Esophagus muscularis mucosa (tissue), 4 donors: ENCODE measurements around the gene SOX15. TPM values are rescaled to one million over a fixed set of nuclear protein-coding genes. Genes with fewer than 3 reads are reported as not detected.

Experiments
- DNase-seq: peaks from one replicate; pipeline ENCODE4 v3.0.0-alpha.2; 2017; ENCODE audit errors: extremely low spot score
- H3K27ac ChIP-seq, 4 donors: fragments of 200-600 bp; sonication (generic); replicated peaks in 1 of 4; 1 replicate in 3 of 4; 2 replicates in 1 of 4; pipeline ENCODE4 v1.5.1; 2016 to 2019; ENCODE audit warnings: mild to moderate bottlenecking in 1 of 4
- H3K27me3 ChIP-seq, 4 donors: fragments of 200-600 bp; sonication (generic); one replicate each; pipeline versions ENCODE4 v1.5.1 to v1.6.0; 2016 to 2019
- H3K36me3 ChIP-seq, 4 donors: fragments of 200-600 bp; sonication (generic); one replicate each; pipeline ENCODE4 v1.5.1; 2016 to 2019
- H3K4me1 ChIP-seq, 4 donors: fragments of 200-600 bp; sonication (generic); one replicate each; pipeline ENCODE4 v1.5.1; 2016 to 2019
- H3K4me3 ChIP-seq, 4 donors: fragments of 200-600 bp; sonication (generic); 1 replicate in 2 of 4; 2 replicates in 2 of 4; pipeline ENCODE4 v1.5.1; 2016 to 2019; ENCODE audit warnings: mild to moderate bottlenecking in 4 of 4, moderate library complexity in 1 of 4
- H3K9me3 ChIP-seq, 4 donors: fragments of 200-600 bp; sonication (generic); 1 replicate in 3 of 4; 2 replicates in 1 of 4; pipeline ENCODE4 v1.5.1; 2016 to 2019
- CTCF ChIP-seq, 3 experiments: fragments of 200-600 bp in 2 of 3; fragments of 450-650 bp in 1 of 3; sonication (generic) in 2 of 3; IDR thresholded peaks; one replicate each; pipeline ENCODE4 v1.5.1; 2017 to 2019; ENCODE audit warnings: antibody characterized with exemption in 3 of 3, mild to moderate bottlenecking in 2 of 3, moderate library complexity in 1 of 3
- EP300 ChIP-seq: sonication (generic); formaldehyde crosslinking; IDR thresholded peaks from one replicate; pipeline ENCODE4 v1.6.1; 2017; ENCODE audit warnings: antibody characterized with exemption
- POLR2A ChIP-seq: fragments of 450-650 bp; IDR thresholded peaks from one replicate; pipeline ENCODE4 v1.6.1; 2017; ENCODE audit warnings: antibody characterized with exemption, moderate library complexity, mild to moderate bottlenecking, low read depth
- POLR2AphosphoS5 ChIP-seq, 2 donors: sonication (generic); formaldehyde crosslinking; IDR thresholded peaks; one replicate each; pipeline ENCODE4 v1.6.1; 2017; ENCODE audit warnings: antibody characterized with exemption in 2 of 2
- WGBS: methylation state at CpG from one replicate; pipeline ENCODE4 v1.1.5; 2018; 5-methylcytosine and 5-hydroxymethylcytosine counted together
- intact Hi-C: fragments of 100-400 bp; cut with DNase I; formaldehyde crosslinking; loops from one replicate; pipeline ENCODE4 v1.15.1; 2023
- small RNA-seq, 3 donors: library from RNA; depleted of rRNA; stranded (forward); fragments of <200 nt; gene quantifications; one replicate each; pipeline ENCODE3, GENCODE V24; 2016
- total RNA-seq, 4 donors: library from RNA; depleted of rRNA; stranded (reverse); fragments of >200 nt; gene quantifications; one replicate each; pipeline versions ENCODE4 v1.1.0 to v1.2.1, GENCODE V29; 2016

Gene SOX15
- total RNA-seq, 4 donors from 2014 or later: 2.9 to 14.6 (median 10.9) TPM

GRCh38 chr17:7548585-7549400, 41.1 kb downstream of the SOX15 start, which contains the start of gene TNFSF12:
Gene TNFSF12 (plus strand): TSS chr17:7549058. CDS start chr17:7549154, 96 bp downstream.
- Histone ChIP-seq H3K4me3 (peak within 1 kb of the TSS; percentile 81 to 93 (median 82)), H3K36me3 (peaks cover 3 to 24% (median 14%) of the 10 kb centered on the region in 4 donors), H3K4me1 (peaks cover 25 to 36% (median 28%) of the 10 kb centered on the region in 4 donors), H3K27me3 (no peaks in the 10 kb centered on the region), H3K9me3 (no peaks in the 10 kb centered on the region), H3K27ac (peak within 1 kb of the TSS; percentile 93 to 96 (median 94))
- TF ChIP-seq CTCF (IDR thresholded peaks at IDR 0.05) (peak in 2 of 3 experiments; percentile 22 to 37), POLR2A (no peak), POLR2AphosphoS5 (IDR thresholded peaks at IDR 0.05) (peak in 1 of 2 donors; percentile 69), EP300 (no peak)
- 5% methylated on average over 12 of the region's 65 CpGs for WGBS
- intact Hi-C loops: no loop called here
- DNase-seq: no peak

- intact Hi-C loops: no loop called here
- no peak for DNase-seq
Measured at GRCh38 chr17:7544911-7545310, 45.0 kb downstream of the SOX15 start.

GRCh38 chr17:7541074-7541621, 48.7 kb downstream of the SOX15 start:
- Histone ChIP-seq H3K9me3 (peaks cover 0 to 10% (median 4%) of the 10 kb centered on the region in 4 donors), H3K27me3 (no peaks in the 10 kb centered on the region), H3K4me1 (peaks cover 0 to 8% (median 5%) of the 10 kb centered on the region in 4 donors), H3K27ac (no peak overlapping the region), H3K4me3 (no peak overlapping the region), H3K36me3 (no peaks in the 10 kb centered on the region)
- WGBS: 92% methylated on average over 7 of the region's 9 CpGs
- intact Hi-C loops: no loop called here
- TF ChIP-seq POLR2AphosphoS5 (IDR thresholded peaks at IDR 0.05) (no peak), CTCF (IDR thresholded peaks at IDR 0.05) (no peak), POLR2A (no peak), EP300 (no peak)
- DNase-seq: no peak

More at GRCh38 chr17:7544911-7545310, 45.0 kb downstream of the SOX15 start:
- H3K9me3 ChIP-seq: no peaks in the 10 kb centered on the region
- H3K4me1 ChIP-seq: peaks cover 20 to 28% (median 21%) of the 10 kb centered on the region in 4 donors
- H3K4me3 ChIP-seq: no peak overlapping the region
- H3K36me3 ChIP-seq: no peaks in the 10 kb centered on the region
- WGBS: 73% methylated on average over 6 of the region's 6 CpGs
- TF ChIP-seq CTCF (IDR thresholded peaks at IDR 0.05): no peak
- no peak for TF ChIP-seq EP300
- no peak for TF ChIP-seq POLR2A
- no peak for TF ChIP-seq POLR2AphosphoS5 (IDR thresholded peaks at IDR 0.05)
- peak overlapping the region in 1 of 4 donors; percentile 1 for H3K27ac ChIP-seq
- no peaks in the 10 kb centered on the region for H3K27me3 ChIP-seq

- H3K9me3 ChIP-seq: peaks cover 0 to 10% (median 4%) of the 10 kb centered on the region in 4 donors
- H3K4me1 ChIP-seq: no peaks in the 10 kb centered on the region
- no peaks in the 10 kb centered on the region for H3K36me3 ChIP-seq
- 69% methylated on average over 9 of the region's 11 CpGs for WGBS
- no peak for DNase-seq
- no peaks in the 10 kb centered on the region for H3K27me3 ChIP-seq
- intact Hi-C loops: no loop called here
- H3K27ac ChIP-seq: no peak overlapping the region
- TF ChIP-seq EP300: no peak
- TF ChIP-seq POLR2A: no peak
- TF ChIP-seq CTCF (IDR thresholded peaks at IDR 0.05): no peak
- no peak for TF ChIP-seq POLR2AphosphoS5 (IDR thresholded peaks at IDR 0.05)
- H3K4me3 ChIP-seq: no peak overlapping the region
Measured at GRCh38 chr17:7538891-7539545, 50.9 kb downstream of the SOX15 start.

Small RNA genes within 50 kb of the gene (small RNA-seq; reads per million reads assigned to genes)
- gene CD68 (0 reads per million in 3 donors), gene SNORA48 (0 reads per million in 3 donors), gene SNORD10 (0 reads per million in 3 donors)

Other genes with a start within 250 kb of the SOX15 start
- gene KCTD11, start 237.9 kb downstream of the SOX15 start, total RNA-seq: 10 to 100 TPM in 2 of 4 donors, 1 to 10 TPM in 2; 9.1 to 18.2 (median 13.3) TPM
- gene TMEM95, start 234.9 kb downstream of the SOX15 start, total RNA-seq: under 1 TPM in 1 of 4 donors, not detected in 3; 0.42 TPM
- 1 to 10 TPM; 2.9 to 7.5 (median 5.6) TPM for gene TNK1, start 209.0 kb downstream of the SOX15 start, total RNA-seq
- 10 to 100 TPM; 17.7 to 39.9 (median 24.3) TPM for gene PLSCR3, start 195.6 kb downstream of the SOX15 start, total RNA-seq
- 100 to 1,000 TPM in 1 of 4 donors, 10 to 100 TPM in 3; 59.6 to 121 (median 74.7) TPM for gene TMEM256, start 186.0 kb downstream of the SOX15 start, total RNA-seq
- gene NLGN2, start 182.2 kb downstream of the SOX15 start, total RNA-seq: 10 to 100 TPM; 12.0 to 30.2 (median 19.0) TPM
- not detected for gene SPEM1, start 169.8 kb downstream of the SOX15 start, total RNA-seq
- not detected for gene SPEM2, start 164.5 kb downstream of the SOX15 start, total RNA-seq
- gene SPEM3, start 161.2 kb downstream of the SOX15 start, total RNA-seq: not detected
- 1 to 10 TPM; 1.2 to 6.1 (median 3.5) TPM for gene TMEM102, start 154.7 kb downstream of the SOX15 start, total RNA-seq
- 1 to 10 TPM in 2 of 4 donors, under 1 TPM in 1, not detected in 1; 0.50 to 1.9 (median 1.3) TPM for gene FGF11, start 150.6 kb downstream of the SOX15 start, total RNA-seq
- 10 to 100 TPM in 1 of 4 donors, 1 to 10 TPM in 3; 5.0 to 12.8 (median 8.1) TPM for gene CHRNB1, start 145.0 kb downstream of the SOX15 start, total RNA-seq
- 100 to 1,000 TPM in 2 of 4 donors, 10 to 100 TPM in 2; 57.5 to 113 (median 87.7) TPM for gene ZBTB4, start 110.5 kb downstream of the SOX15 start, total RNA-seq
- gene SLC35G6, start 108.6 kb downstream of the SOX15 start, total RNA-seq: not detected
- 10 to 100 TPM; 29.5 to 66.4 (median 46.9) TPM for gene POLR2A, start 105.7 kb downstream of the SOX15 start, total RNA-seq
- gene TNFSF12, start 41.0 kb downstream of the SOX15 start, total RNA-seq: 100 to 1,000 TPM; 102 to 136 (median 122) TPM
- gene TNFSF13, start 31.3 kb downstream of the SOX15 start, total RNA-seq: 10 to 100 TPM; 13.4 to 25.8 (median 22.4) TPM
- 10 to 100 TPM; 54.0 to 79.1 (median 72.4) TPM for gene SENP3, start 28.2 kb downstream of the SOX15 start, total RNA-seq
- 10 to 100 TPM; 34.5 to 70.7 (median 44.7) TPM for gene CD68, start 10.5 kb downstream of the SOX15 start, total RNA-seq
- gene MPDU1, start 6.2 kb downstream of the SOX15 start, total RNA-seq: 10 to 100 TPM; 26.0 to 50.4 (median 31.5) TPM
- 10 to 100 TPM; 38.2 to 65.8 (median 50.2) TPM for gene FXR2, start 24.8 kb upstream of the SOX15 start, total RNA-seq
- gene SAT2, start 37.7 kb upstream of the SOX15 start, total RNA-seq: 10 to 100 TPM; 54.0 to 71.4 (median 64.2) TPM
- gene SHBG, start 40.0 kb upstream of the SOX15 start, total RNA-seq: under 1 TPM in 1 of 4 donors, not detected in 3; 0.83 TPM
- 1 to 10 TPM; 1.6 to 2.9 (median 2.2) TPM for gene ATP1B2, start 60.8 kb upstream of the SOX15 start, total RNA-seq
- gene TP53, start 97.4 kb upstream of the SOX15 start, total RNA-seq: 10 to 100 TPM; 14.9 to 18.3 (median 16.1) TPM
- 1 to 10 TPM; 3.3 to 6.4 (median 3.8) TPM for gene WRAP53, start 98.4 kb upstream of the SOX15 start, total RNA-seq
- gene EFNB3, start 115.1 kb upstream of the SOX15 start, total RNA-seq: under 1 TPM; 0.17 to 0.42 (median 0.33) TPM
- under 1 TPM; under 0.01 to 0.17 (median 0.06) TPM for gene DNAH2, start 127.7 kb upstream of the SOX15 start, total RNA-seq
- 100 to 1,000 TPM in 1 of 4 donors, 10 to 100 TPM in 3; 10.8 to 101 (median 15.1) TPM for gene KDM6B, start 244.1 kb upstream of the SOX15 start, total RNA-seq